HG03045 (cell line): Measurements from ENCODE around the gene MTHFD2.
"Not testable (repeated sequence)": the region's sequence is repeated elsewhere in the genome, so short reads cannot be mapped to it uniquely, and the experiment has no call there.

Experiments used
- ATAC-seq: cut with Tn5 transposase; IDR thresholded peaks from one replicate; pipeline ENCODE4 v1.9.1; 2021; ENCODE audit warnings: mild to moderate bottlenecking, moderate library complexity; ENCODE audit not compliant: unreplicated experiment

MTHFD2 gene

GRCh38 chr2:74227646-74228045 lies 29.2 kb downstream of the MTHFD2 start:
- ATAC-seq = no peak

GRCh38 chr2:74228772-74229171 lies 30.4 kb downstream of the MTHFD2 start:
- ATAC-seq = no peak

DNA sequence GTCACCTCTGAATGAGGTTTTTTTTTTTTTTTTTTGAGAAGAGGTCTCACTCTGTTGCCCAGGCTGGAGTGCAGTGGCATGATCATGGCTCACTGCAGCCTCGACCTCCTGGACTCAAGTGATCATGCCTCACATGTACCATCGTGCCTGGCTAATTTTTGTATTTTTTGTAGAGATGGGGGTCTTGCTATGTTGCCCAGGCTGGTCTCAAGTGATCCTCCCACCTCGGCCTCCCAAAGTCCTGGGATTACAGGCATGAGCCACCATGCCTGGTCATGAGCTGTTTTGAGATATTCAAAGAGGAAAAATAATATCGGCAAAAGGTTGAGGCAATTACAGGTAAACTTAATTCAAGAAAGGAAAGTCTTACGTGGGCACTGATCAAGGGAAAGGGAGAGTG lies 31.4 kb downstream of the MTHFD2 start:
- not testable (repeated sequence) for ATAC-seq

DNA sequence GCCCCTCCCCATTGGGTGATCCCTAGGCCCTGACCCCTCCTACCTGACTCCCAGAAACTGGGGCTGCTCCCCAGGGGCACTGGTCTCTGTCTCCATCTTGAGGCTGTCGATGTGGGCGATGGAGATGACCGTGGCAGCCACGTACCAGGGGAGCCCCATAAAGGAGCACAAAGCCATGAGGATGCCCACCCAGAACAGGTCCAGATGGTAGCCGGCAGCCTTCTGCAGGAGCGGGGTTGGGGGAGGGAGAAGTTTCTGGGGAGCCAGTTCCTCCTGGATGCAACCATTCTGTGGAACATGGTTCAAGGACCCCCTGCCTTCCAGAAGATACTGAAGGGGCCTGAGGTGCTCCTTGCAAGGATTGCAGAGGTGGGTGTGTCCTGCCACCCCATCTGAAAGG lies 34.0 kb downstream of the MTHFD2 start:
- no peak for ATAC-seq

DNA sequence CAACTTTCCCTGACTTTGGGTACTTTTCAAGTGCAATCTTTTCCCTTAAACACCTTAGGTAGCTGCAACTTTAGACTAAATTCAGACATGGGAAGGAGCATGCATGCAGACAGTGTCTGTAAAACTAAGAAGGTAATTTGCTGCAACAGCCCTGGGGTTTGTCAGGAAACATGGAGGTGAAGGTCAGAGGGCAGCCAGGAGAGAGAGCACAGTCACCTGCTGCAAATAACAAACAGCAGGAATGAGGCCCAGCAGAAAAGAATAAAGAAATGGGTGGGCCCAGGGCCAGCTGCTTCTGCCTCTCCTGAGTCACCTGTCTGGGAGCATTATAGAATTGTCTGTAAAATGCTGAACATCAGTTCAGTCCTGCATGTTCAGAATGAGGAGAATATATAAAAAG lies 35.2 kb downstream of the MTHFD2 start:
- ATAC-seq = no peak

GRCh38 chr2:74235041-74235440 lies 36.6 kb downstream of the MTHFD2 start:
- no peak for ATAC-seq

GRCh38 chr2:74238879-74239278 lies 40.5 kb downstream of the MTHFD2 start:
- no peak for ATAC-seq

GRCh38 chr2:74239346-74239745 lies 40.9 kb downstream of the MTHFD2 start:
- no peak for ATAC-seq

GRCh38 chr2:74242354-74243071 lies 44.1 kb downstream of the MTHFD2 start:
- no peak for ATAC-seq

DNA sequence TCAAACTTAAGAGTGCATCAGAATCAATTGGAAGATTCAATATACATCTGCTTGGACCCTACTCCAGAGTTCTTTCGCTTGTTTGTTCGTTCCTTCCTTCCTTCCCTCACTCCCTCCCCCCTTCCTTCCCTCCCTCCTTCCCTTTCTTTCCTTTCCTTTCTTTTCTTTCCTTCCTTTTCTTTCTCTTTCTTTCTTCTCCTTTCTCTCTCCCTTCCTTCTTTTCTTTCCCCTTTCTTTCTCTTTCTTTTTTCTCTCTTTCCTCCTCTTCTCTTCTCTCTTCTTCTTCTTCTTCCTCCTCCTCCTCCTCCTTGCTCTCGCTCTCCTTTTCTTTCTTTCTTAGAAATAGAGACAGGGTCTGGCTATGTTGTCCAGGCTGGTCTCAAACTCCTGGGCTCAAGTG lies 45.9 kb downstream of the MTHFD2 start:
- ATAC-seq = no peak

DNA sequence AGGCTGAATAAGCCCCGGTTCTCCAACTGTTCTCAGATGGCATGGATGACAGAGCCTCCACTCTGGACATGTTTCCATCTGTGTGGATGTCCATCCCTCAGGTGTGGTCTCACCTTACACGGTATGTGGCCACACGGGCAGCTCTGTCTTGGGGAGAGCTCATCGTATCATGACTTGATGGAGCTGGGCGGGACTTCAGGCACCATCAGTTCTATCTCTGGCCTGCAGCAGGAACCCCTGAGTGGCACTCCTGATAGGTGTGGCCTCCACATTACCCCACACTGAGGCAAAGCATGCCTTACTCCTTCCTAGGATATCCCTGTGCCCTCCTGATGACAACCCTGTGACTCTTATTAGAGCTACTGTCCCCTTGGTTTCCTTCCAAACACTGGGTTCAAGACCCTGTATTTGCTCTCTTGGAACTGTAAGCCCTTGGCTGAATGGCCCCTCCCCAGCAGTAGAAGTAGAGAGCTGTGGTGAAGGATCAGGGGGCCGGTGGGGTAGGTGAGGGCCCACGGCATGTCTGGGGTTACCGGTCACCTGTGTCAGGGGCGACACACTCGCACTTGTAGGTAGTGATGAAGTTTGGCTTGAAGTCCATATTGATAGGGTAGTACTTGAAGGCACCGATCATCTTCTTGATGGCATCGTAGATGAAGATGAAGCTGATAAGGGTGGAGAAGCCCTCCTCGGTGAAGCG lies 48.2 kb downstream of the MTHFD2 start:
- no peak for ATAC-seq

GRCh38 chr2:74249406-74250122 lies 51.1 kb downstream of the MTHFD2 start:
- ATAC-seq = no peak

GRCh38 chr2:74250189-74250631 lies 51.8 kb downstream of the MTHFD2 start:
- no peak for ATAC-seq

GRCh38 chr2:74252036-74252435 lies 53.6 kb downstream of the MTHFD2 start:
- no peak for ATAC-seq

GRCh38 chr2:74252862-74253261 lies 54.4 kb downstream of the MTHFD2 start:
- no peak for ATAC-seq

DNA sequence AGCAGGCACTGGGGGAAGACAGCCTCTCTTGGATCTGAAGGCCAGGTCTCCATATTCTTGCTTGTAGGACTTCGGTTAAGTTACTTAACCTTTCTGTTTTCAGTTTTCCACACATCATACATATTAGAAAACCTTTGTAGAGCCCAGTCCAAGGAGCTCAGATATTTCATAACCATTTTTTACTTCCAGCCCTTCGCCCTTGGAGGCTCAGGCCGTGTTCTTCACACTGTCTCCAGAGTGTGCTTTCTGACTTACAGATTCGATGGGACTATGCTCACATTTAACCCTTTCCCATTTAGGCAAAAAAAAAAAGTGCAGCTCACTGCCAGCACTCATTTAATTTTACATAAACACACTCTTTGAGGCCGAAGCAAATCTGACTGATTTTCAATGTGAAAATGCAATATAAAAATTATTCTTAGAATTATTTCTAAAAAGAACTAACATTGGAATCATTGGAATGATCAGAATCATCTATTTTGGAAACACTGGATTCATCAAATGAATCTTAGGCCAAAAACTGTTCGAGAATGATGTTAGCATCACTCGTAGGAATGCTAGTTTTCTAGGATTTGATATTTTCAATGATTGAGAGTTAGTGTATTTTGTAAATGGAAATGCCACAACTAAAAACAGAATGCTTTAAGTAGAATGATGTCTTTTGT lies 55.0 kb downstream of the MTHFD2 start:
- no peak for ATAC-seq

DNA sequence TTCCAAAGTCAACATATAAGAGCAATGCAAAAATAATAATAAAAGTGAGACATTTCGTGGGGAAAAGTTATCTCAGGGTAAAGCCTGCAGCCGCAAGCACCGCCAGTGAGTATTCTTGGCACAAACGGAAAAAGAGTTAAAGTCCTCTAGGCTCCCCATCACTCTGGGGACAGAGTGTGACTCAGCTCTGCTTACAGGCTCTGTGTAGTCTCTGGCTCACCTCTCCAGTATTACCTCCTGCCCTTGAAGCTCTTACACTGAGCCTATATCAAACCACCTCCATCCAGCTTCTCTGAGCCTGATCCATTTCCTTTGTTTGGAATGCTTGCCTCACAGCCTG lies 55.5 kb downstream of the MTHFD2 start:
- no peak for ATAC-seq

- ATAC-seq = no peak
These were observed 57.3 kb downstream of the MTHFD2 start for GRCh38 chr2:74255660-74256213.

GRCh38 chr2:74259191-74259590 lies 60.8 kb downstream of the MTHFD2 start:
- ATAC-seq = no peak

GRCh38 chr2:74259733-74260132 lies 61.3 kb downstream of the MTHFD2 start:
- ATAC-seq = no peak

- ATAC-seq = no peak
These were observed 62.1 kb downstream of the MTHFD2 start for GRCh38 chr2:74260495-74260894.
